ENCODE results near the gene PCED1B.

PCED1B gene

GRCh38 chr12:47238669-47239114 is 159.3 kb downstream of the PCED1B start:
- peaks cover 0 to 5% of the 10 kb centered on the region in 2 donors for H3K36me3 ChIP-seq (ENCODE audit: control insufficient read depth in 2 of 2, insufficient read depth in 2 of 2, low read length in 2 of 2)
- no peak overlapping the region for H3K27ac ChIP-seq (ENCODE audit: low read depth in 2 of 2, low read length in 2 of 2)
- H3K9me3 ChIP-seq (ENCODE audit: control insufficient read depth in 2 of 2, low read length in 2 of 2) = no peaks in the 10 kb centered on the region
- no peaks in the 10 kb centered on the region for H3K4me1 ChIP-seq (ENCODE audit: control insufficient read depth in 2 of 2, insufficient read depth in 2 of 2, low read length in 2 of 2)
- no peaks in the 10 kb centered on the region for H3K27me3 ChIP-seq (ENCODE audit: control insufficient read depth in 2 of 2, insufficient read depth in 2 of 2, low read length in 2 of 2)
- H3K4me3 ChIP-seq (ENCODE audit: low read length in 2 of 2) = no peak overlapping the region
- no peak overlapping the region for H3K9ac ChIP-seq (ENCODE audit: low read depth in 1 of 2, low read length in 2 of 2)

GRCh38 chr12:47242426-47242825 is 163.0 kb downstream of the PCED1B start:
- Histone ChIP-seq H3K27ac (ENCODE audit: low read depth in 2 of 2, low read length in 2 of 2) (no peak overlapping the region), H3K9ac (ENCODE audit: low read depth in 1 of 2, low read length in 2 of 2) (no peak overlapping the region), H3K27me3 (ENCODE audit: control insufficient read depth in 2 of 2, insufficient read depth in 2 of 2, low read length in 2 of 2) (no peaks in the 10 kb centered on the region), H3K4me1 (ENCODE audit: control insufficient read depth in 2 of 2, insufficient read depth in 2 of 2, low read length in 2 of 2) (no peaks in the 10 kb centered on the region), H3K9me3 (ENCODE audit: control insufficient read depth in 2 of 2, low read length in 2 of 2) (no peaks in the 10 kb centered on the region), H3K36me3 (ENCODE audit: control insufficient read depth in 2 of 2, insufficient read depth in 2 of 2, low read length in 2 of 2) (no peaks in the 10 kb centered on the region), H3K4me3 (ENCODE audit: low read length in 2 of 2) (no peak overlapping the region)

- Histone ChIP-seq H3K4me1 (ENCODE audit: control insufficient read depth in 2 of 2, insufficient read depth in 2 of 2, low read length in 2 of 2) (no peaks in the 10 kb centered on the region), H3K9ac (ENCODE audit: low read depth in 1 of 2, low read length in 2 of 2) (no peak overlapping the region), H3K27me3 (ENCODE audit: control insufficient read depth in 2 of 2, insufficient read depth in 2 of 2, low read length in 2 of 2) (no peaks in the 10 kb centered on the region), H3K27ac (ENCODE audit: low read depth in 2 of 2, low read length in 2 of 2) (no peak overlapping the region), H3K9me3 (ENCODE audit: control insufficient read depth in 2 of 2, low read length in 2 of 2) (no peaks in the 10 kb centered on the region), H3K4me3 (ENCODE audit: low read length in 2 of 2) (no peak overlapping the region), H3K36me3 (ENCODE audit: control insufficient read depth in 2 of 2, insufficient read depth in 2 of 2, low read length in 2 of 2) (no peaks in the 10 kb centered on the region)
Measured at GRCh38 chr12:47244835-47245234, 165.4 kb downstream of the PCED1B start.

GRCh38 chr12:47245623-47246022 is 166.2 kb downstream of the PCED1B start:
- no peak overlapping the region for H3K9ac ChIP-seq (ENCODE audit: low read depth in 1 of 2, low read length in 2 of 2)
- H3K9me3 ChIP-seq (ENCODE audit: control insufficient read depth in 2 of 2, low read length in 2 of 2) = no peaks in the 10 kb centered on the region
- no peaks in the 10 kb centered on the region for H3K36me3 ChIP-seq (ENCODE audit: control insufficient read depth in 2 of 2, insufficient read depth in 2 of 2, low read length in 2 of 2)
- H3K27me3 ChIP-seq (ENCODE audit: control insufficient read depth in 2 of 2, insufficient read depth in 2 of 2, low read length in 2 of 2) = no peaks in the 10 kb centered on the region
- no peaks in the 10 kb centered on the region for H3K4me1 ChIP-seq (ENCODE audit: control insufficient read depth in 2 of 2, insufficient read depth in 2 of 2, low read length in 2 of 2)
- H3K4me3 ChIP-seq (ENCODE audit: low read length in 2 of 2) = no peak overlapping the region
- H3K27ac ChIP-seq (ENCODE audit: low read depth in 2 of 2, low read length in 2 of 2) = no peak overlapping the region

GRCh38 chr12:47247418-47247817 is 168.0 kb downstream of the PCED1B start:
- no peaks in the 10 kb centered on the region for H3K4me1 ChIP-seq (ENCODE audit: control insufficient read depth in 2 of 2, insufficient read depth in 2 of 2, low read length in 2 of 2)
- H3K36me3 ChIP-seq (ENCODE audit: control insufficient read depth in 2 of 2, insufficient read depth in 2 of 2, low read length in 2 of 2) = no peaks in the 10 kb centered on the region
- H3K9ac ChIP-seq (ENCODE audit: low read depth in 1 of 2, low read length in 2 of 2) = no peak overlapping the region
- H3K9me3 ChIP-seq (ENCODE audit: control insufficient read depth in 2 of 2, low read length in 2 of 2) = no peaks in the 10 kb centered on the region
- H3K27me3 ChIP-seq (ENCODE audit: control insufficient read depth in 2 of 2, insufficient read depth in 2 of 2, low read length in 2 of 2) = no peaks in the 10 kb centered on the region
- H3K4me3 ChIP-seq (ENCODE audit: low read length in 2 of 2) = no peak overlapping the region
- H3K27ac ChIP-seq (ENCODE audit: low read depth in 2 of 2, low read length in 2 of 2) = no peak overlapping the region

- H3K9me3 ChIP-seq (ENCODE audit: control insufficient read depth in 2 of 2, low read length in 2 of 2) = no peaks in the 10 kb centered on the region
- no peak overlapping the region for H3K27ac ChIP-seq (ENCODE audit: low read depth in 2 of 2, low read length in 2 of 2)
- no peaks in the 10 kb centered on the region for H3K4me1 ChIP-seq (ENCODE audit: control insufficient read depth in 2 of 2, insufficient read depth in 2 of 2, low read length in 2 of 2)
- H3K4me3 ChIP-seq (ENCODE audit: low read length in 2 of 2) = no peak overlapping the region
- H3K27me3 ChIP-seq (ENCODE audit: control insufficient read depth in 2 of 2, insufficient read depth in 2 of 2, low read length in 2 of 2) = no peaks in the 10 kb centered on the region
- no peak overlapping the region for H3K9ac ChIP-seq (ENCODE audit: low read depth in 1 of 2, low read length in 2 of 2)
- no peaks in the 10 kb centered on the region for H3K36me3 ChIP-seq (ENCODE audit: control insufficient read depth in 2 of 2, insufficient read depth in 2 of 2, low read length in 2 of 2)
Measured at GRCh38 chr12:47249082-47249481, 169.7 kb downstream of the PCED1B start.

- H3K4me1 ChIP-seq (ENCODE audit: control insufficient read depth in 2 of 2, insufficient read depth in 2 of 2, low read length in 2 of 2) = no peaks in the 10 kb centered on the region
- no peaks in the 10 kb centered on the region for H3K27me3 ChIP-seq (ENCODE audit: control insufficient read depth in 2 of 2, insufficient read depth in 2 of 2, low read length in 2 of 2)
- H3K9ac ChIP-seq (ENCODE audit: low read depth in 1 of 2, low read length in 2 of 2) = no peak overlapping the region
- H3K27ac ChIP-seq (ENCODE audit: low read depth in 2 of 2, low read length in 2 of 2) = no peak overlapping the region
- no peak overlapping the region for H3K4me3 ChIP-seq (ENCODE audit: low read length in 2 of 2)
- no peaks in the 10 kb centered on the region for H3K9me3 ChIP-seq (ENCODE audit: control insufficient read depth in 2 of 2, low read length in 2 of 2)
- no peaks in the 10 kb centered on the region for H3K36me3 ChIP-seq (ENCODE audit: control insufficient read depth in 2 of 2, insufficient read depth in 2 of 2, low read length in 2 of 2)
Measured at GRCh38 chr12:47249719-47250357, 170.4 kb downstream of the PCED1B start.

- Histone ChIP-seq H3K9me3 (ENCODE audit: control insufficient read depth in 2 of 2, low read length in 2 of 2) (no peaks in the 10 kb centered on the region), H3K4me3 (ENCODE audit: low read length in 2 of 2) (no peak overlapping the region), H3K36me3 (ENCODE audit: control insufficient read depth in 2 of 2, insufficient read depth in 2 of 2, low read length in 2 of 2) (no peaks in the 10 kb centered on the region), H3K9ac (ENCODE audit: low read depth in 1 of 2, low read length in 2 of 2) (no peak overlapping the region), H3K4me1 (ENCODE audit: control insufficient read depth in 2 of 2, insufficient read depth in 2 of 2, low read length in 2 of 2) (no peaks in the 10 kb centered on the region), H3K27me3 (ENCODE audit: control insufficient read depth in 2 of 2, insufficient read depth in 2 of 2, low read length in 2 of 2) (no peaks in the 10 kb centered on the region), H3K27ac (ENCODE audit: low read depth in 2 of 2, low read length in 2 of 2) (no peak overlapping the region)
Measured at GRCh38 chr12:47251919-47252318, 172.5 kb downstream of the PCED1B start.

- no peak overlapping the region for H3K9ac ChIP-seq (ENCODE audit: low read depth in 1 of 2, low read length in 2 of 2)
Measured at GRCh38 chr12:47264951-47265350, 185.5 kb downstream of the PCED1B start.

GRCh38 chr12:47265391-47265790 is 186.0 kb downstream of the PCED1B start:
- Histone ChIP-seq H3K36me3 (ENCODE audit: control insufficient read depth in 2 of 2, insufficient read depth in 2 of 2, low read length in 2 of 2) (no peaks in the 10 kb centered on the region), H3K9me3 (ENCODE audit: control insufficient read depth in 2 of 2, low read length in 2 of 2) (no peaks in the 10 kb centered on the region), H3K9ac (ENCODE audit: low read depth in 1 of 2, low read length in 2 of 2) (no peak overlapping the region), H3K27me3 (ENCODE audit: control insufficient read depth in 2 of 2, insufficient read depth in 2 of 2, low read length in 2 of 2) (no peaks in the 10 kb centered on the region), H3K4me1 (ENCODE audit: control insufficient read depth in 2 of 2, insufficient read depth in 2 of 2, low read length in 2 of 2) (no peaks in the 10 kb centered on the region), H3K27ac (ENCODE audit: low read depth in 2 of 2, low read length in 2 of 2) (no peak overlapping the region), H3K4me3 (ENCODE audit: low read length in 2 of 2) (no peak overlapping the region)

More at GRCh38 chr12:47264951-47265350, 185.5 kb downstream of the PCED1B start:
- Histone ChIP-seq H3K27ac (ENCODE audit: low read depth in 2 of 2, low read length in 2 of 2) (no peak overlapping the region), H3K9me3 (ENCODE audit: control insufficient read depth in 2 of 2, low read length in 2 of 2) (no peaks in the 10 kb centered on the region), H3K36me3 (ENCODE audit: control insufficient read depth in 2 of 2, insufficient read depth in 2 of 2, low read length in 2 of 2) (no peaks in the 10 kb centered on the region), H3K27me3 (ENCODE audit: control insufficient read depth in 2 of 2, insufficient read depth in 2 of 2, low read length in 2 of 2) (no peaks in the 10 kb centered on the region), H3K4me3 (ENCODE audit: low read length in 2 of 2) (no peak overlapping the region), H3K4me1 (ENCODE audit: control insufficient read depth in 2 of 2, insufficient read depth in 2 of 2, low read length in 2 of 2) (no peaks in the 10 kb centered on the region)

Measured in mucosa of rectum (tissue), 2 donors.